G401 (cell line): ENCODE data around the gene RET. TPM values are rescaled to one million over a fixed set of nuclear protein-coding genes. Genes with fewer than 3 reads are reported as not detected.

Experiments
- DNase-seq: peaks from one replicate; pipeline ENCODE4 v3.0.0-alpha.2; 2015; ENCODE audit warnings: low spot score
- in situ Hi-C: cut with HindIII; loops from 2 replicates; pipeline ENCODE4 v1.10.0; 2016; ENCODE audit warnings: low sequenced_read_pairs, mixed read lengths
- total RNA-seq: library from RNA; depleted of rRNA; stranded (reverse); fragments of >200 nt; shearing (Covaris generic); gene quantifications from 2 replicates; pipeline ENCODE4 v1.2.3, GENCODE V29; 2014

RET gene
- total RNA-seq, 1 experiment from 2014 or later: 0.03 TPM

DNA sequence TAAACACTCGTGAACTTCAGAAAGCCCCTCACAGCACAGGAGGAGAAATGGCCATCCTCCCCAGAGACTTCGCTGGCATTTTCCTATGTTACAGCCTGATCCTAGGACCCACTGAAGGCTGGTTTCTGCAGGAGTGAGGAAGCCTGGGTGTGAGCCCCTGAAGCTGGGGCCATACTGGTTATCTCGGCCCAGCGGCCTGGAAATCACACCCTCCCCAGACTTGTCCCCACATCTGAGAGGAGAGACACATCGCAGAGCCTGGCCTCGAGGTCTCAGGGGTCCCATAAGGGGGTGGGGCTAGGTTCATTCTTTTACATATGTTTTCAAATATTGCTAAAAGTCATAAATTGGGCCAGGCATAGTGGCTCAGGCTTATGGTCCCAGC is 17.5 kb upstream of the RET start:
- no peak for DNase-seq
- in situ Hi-C loops: no loop called here

- in situ Hi-C loops: no loop called here
- no peak for DNase-seq
These were observed 17.0 kb upstream of the RET start for GRCh38 chr10:43059828-43060227.

- in situ Hi-C loops: no loop called here
- no peak for DNase-seq
These were observed 16.6 kb upstream of the RET start for GRCh38 chr10:43060291-43060690.

DNA sequence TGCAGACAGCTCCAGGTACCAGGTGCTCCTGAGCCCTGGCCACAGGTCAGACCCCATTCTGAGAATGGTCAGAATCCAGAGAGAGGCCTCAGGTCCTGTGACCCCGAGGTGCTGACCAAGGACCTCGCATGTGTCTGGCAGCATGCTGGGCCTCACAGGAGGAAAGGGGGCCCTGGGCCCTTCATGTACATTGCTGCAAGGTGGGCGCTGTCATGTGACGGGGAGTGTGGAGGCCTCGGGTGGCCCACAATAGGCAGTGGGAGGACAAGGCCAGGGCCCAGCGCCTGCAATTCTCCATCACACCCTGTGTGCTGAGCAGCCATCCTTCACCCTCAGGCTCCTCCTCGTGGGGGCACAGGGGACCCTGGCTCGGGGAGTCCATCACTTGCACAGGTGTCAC is 15.5 kb upstream of the RET start:
- in situ Hi-C loops: no loop called here
- no peak for DNase-seq

DNA sequence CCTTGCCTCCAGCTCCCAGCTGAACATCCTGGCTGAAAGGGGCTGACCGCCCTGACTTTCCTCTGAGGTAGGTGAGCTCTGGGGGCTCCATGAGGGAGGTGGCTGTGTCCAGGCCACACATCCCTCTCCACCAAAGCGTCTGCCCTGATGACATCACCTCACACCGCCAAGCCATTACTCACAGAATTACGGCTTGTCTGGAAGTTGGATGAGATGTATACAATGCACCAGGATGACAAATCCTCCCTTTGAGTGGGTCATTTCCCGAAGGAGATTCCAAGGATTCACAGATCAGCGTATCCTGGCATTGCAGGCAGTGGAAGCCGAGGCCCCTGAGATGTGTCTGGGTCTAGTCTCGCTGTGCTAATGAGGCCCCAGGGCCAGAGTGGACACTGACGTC is 15.1 kb upstream of the RET start:
- no peak for DNase-seq
- in situ Hi-C loops: no loop called here

- in situ Hi-C loops: no loop called here
- DNase-seq: no peak
These were observed 14.3 kb upstream of the RET start for GRCh38 chr10:43062402-43063160.

DNA sequence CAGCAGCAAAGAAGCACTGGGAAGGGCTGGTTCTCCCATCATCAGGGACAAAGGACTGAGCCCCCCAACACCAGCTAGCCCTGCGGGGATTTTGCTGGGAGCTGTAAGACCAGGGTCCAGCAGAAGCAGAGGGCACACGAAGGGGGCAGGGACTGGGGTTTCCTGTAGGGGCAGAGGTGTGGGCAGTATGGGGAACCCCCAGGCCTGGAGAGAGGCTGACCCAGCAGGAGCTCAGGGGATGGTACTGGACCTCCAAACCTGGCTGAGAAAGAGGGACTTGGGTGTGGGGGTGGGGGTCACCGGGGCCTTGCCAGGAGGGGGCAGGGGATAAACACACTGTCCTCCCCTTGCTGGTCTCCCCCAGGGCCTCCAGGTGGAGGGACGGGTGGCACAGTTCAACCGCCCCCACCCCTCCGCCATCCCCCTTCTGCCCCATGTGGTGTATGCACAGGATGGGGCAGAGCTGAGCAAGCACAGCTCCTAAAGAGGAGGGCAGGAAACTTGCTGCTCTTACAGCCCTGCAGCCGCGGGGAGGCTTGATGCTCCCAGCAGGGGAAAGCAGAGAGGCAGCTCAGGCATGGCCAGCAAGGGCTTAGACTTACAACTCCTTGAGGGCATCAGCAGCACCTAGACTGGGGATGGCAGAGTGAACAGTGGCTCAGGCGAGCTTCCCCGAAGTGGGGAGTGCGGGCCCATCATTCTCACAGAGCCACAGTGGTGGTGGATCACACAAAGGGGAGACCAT is 12.4 kb upstream of the RET start:
- in situ Hi-C loops: no loop called here
- no peak for DNase-seq

- in situ Hi-C loops: no loop called here
- no peak for DNase-seq
These were observed 11.6 kb upstream of the RET start for GRCh38 chr10:43065234-43065633.

DNA sequence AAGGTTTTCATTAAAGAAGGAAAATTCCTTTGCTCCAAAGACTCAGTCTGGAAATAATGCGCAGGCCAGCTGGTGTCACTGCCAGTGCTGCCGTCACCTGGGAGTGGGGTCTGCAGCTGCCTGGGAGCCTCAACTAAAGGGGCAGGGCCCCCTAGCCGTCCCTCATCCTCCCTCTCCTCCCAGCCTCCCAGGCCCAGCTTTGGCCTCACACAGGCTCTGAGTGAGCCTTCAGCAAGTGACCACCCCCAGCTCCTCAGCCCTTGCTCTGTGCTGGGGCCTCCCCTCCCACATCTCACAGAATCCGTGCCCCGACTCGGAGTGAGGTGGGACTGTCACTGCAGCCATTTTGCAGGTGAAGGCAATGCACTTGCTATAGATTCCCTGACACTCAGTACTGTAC is 11.1 kb upstream of the RET start:
- DNase-seq: no peak
- in situ Hi-C loops: no loop called here

GRCh38 chr10:43066481-43066880 is 10.4 kb upstream of the RET start:
- DNase-seq: no peak
- in situ Hi-C loops: no loop called here

GRCh38 chr10:43067391-43068135 is 9.3 kb upstream of the RET start:
- DNase-seq: no peak
- in situ Hi-C loops: no loop called here

DNA sequence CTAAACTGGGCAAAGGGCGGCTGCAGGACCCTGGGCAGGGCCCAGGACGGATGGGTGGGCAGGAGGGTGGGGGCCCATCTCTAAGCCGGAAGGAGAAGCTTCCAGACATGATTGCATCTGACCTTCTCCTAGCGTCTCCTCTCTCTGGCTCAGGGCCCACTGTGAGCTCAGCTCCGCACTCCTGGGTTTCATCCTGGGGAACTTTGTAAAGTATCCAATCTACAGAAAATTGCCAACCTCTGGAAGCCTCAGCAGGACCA is 8.8 kb upstream of the RET start:
- in situ Hi-C loops: no loop called here
- DNase-seq: no peak

GRCh38 chr10:43068471-43069210 is 8.2 kb upstream of the RET start:
- in situ Hi-C loops: no loop called here
- no peak for DNase-seq

DNA sequence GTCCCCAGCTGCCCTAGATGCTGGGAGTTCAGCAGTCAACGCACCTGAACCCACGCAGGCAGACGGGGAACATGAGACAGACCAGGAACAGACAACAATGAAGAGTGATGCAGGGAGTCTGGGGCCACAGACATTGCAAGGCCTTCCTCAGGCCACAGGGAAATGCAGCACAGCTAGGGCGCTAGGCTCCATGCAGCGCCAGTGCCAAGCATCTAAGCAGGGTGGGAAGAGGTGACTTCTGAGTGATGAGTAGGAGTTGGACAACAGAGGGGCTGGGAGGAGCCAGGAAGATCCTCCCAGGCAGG is 7.7 kb upstream of the RET start:
- DNase-seq: no peak
- in situ Hi-C loops: no loop called here

DNA sequence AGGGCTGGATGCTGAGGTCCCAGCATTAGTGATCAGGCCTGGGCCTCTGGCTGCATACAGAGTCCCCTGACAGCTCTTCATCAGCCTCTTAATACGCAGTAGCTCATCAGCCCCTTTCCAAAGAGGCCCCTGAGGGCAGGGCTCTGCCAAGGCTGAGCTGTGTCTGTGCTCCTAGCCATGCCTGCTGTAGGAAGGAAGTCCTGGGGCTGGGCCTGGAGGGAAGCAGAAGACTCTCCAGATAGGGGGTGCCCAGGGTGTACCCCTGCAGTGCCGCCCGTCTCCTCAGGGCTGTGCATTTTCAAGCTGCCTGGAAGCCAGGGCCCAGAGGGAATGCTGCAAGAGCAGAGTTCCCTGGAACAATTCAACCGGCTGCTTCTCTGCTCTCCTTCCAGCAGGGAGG is 7.3 kb upstream of the RET start:
- in situ Hi-C loops: no loop called here
- no peak for DNase-seq

GRCh38 chr10:43070121-43071085 is 6.5 kb upstream of the RET start:
- in situ Hi-C loops: no loop called here
- no peak for DNase-seq

- DNase-seq: no peak
- in situ Hi-C loops: no loop called here
These were observed 4.8 kb upstream of the RET start for GRCh38 chr10:43071865-43072650.

DNA sequence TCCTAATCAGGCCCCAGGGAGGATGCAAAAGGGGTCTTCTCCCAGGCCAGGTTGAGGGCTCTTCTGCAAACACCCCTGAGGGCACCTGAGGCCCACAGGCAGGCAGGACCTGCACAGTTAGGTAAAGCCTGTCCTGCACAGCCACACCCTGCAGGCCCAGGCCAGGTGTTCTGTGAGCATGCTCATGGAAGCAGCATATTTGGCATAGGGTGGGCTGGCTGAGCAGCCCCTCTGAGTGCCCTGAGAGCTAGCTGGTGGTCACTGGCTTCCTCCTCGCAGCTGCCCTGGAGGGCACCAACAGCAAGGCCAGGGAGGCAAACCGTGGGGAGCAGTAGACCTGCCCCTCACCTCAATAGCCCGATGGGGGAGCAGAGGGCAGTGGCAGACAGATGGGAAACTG is 3.7 kb upstream of the RET start:
- in situ Hi-C loops: no loop called here
- no peak for DNase-seq
